HG02678 (cell line): ENCODE measurements around the gene ABITRAM.
A peak's percentile ranks its signal among the peaks of the same experiment; 100 is the strongest.
"Not testable (repeated sequence)": the region's sequence is repeated elsewhere in the genome, so short reads cannot be mapped to it uniquely, and the experiment has no call there.

Experiments
- ATAC-seq: cut with Tn5 transposase; IDR thresholded peaks from one replicate; pipeline ENCODE4 v1.9.1; 2021; ENCODE audit warnings: mild to moderate bottlenecking, moderate library complexity; ENCODE audit not compliant: unreplicated experiment

The ABITRAM gene

DNA sequence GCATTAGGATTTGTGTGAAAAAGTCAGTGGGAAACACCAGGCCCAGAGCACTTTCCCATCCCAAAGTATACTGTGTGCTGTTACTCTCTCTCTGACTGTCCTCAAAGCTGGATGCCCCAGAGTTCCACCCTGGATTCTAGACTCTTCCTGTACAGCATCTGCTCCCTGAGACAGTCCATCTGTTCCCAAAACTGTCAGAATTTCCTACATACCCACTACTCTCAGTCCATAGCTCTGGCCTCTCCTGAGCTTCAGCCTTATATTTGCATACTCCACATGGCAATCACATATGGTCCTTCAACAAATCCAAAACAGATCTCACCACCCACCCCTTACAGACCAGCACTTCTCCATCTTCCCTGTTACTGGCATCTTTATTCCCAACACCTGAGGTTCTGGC lies 9.7 kb upstream of the ABITRAM start:
- ATAC-seq, result no peak

DNA sequence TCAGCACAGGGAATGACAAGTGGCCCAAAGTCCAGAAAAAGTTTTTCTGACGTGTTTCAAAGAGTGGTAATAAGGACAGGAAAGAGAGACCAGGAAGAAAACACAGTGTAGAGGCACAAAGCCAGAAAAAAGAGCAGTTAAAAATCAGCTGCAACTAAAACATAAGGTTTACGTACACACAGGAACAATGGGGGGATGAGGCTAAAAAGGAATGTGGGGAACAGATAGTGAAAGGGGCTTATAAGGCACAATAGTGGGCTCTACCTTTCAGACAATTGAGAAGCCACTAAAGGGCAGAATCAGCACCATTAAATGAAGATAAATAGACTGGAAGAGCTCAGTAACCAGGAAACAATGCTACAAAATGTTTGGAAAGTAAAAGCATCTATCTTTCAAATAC lies 5.8 kb upstream of the ABITRAM start:
- no peak for ATAC-seq

DNA sequence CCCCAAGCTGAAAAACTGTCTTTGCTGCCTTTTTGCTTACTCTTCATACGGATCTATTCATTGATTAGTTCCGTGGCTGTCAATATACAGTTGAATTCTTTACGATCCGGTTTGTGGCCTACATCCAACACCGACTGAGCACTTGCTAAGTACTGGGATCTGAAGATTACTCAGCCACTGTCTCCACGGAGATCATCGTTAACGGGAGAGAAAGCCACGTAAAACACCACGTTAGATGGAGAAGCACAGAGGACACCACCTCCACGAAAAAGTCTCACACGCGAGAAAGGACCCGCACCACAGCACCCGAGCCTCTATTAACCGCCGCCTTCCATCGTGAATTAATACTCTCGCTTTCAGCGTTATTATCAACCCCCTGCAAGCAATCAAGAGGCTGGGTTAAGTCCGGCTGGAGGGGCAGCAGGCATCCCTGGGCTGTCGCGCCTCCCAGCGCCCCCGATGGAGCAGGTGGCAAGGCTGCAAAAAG lies 926 bp upstream of the ABITRAM start:
- ATAC-seq, result no peak

DNA sequence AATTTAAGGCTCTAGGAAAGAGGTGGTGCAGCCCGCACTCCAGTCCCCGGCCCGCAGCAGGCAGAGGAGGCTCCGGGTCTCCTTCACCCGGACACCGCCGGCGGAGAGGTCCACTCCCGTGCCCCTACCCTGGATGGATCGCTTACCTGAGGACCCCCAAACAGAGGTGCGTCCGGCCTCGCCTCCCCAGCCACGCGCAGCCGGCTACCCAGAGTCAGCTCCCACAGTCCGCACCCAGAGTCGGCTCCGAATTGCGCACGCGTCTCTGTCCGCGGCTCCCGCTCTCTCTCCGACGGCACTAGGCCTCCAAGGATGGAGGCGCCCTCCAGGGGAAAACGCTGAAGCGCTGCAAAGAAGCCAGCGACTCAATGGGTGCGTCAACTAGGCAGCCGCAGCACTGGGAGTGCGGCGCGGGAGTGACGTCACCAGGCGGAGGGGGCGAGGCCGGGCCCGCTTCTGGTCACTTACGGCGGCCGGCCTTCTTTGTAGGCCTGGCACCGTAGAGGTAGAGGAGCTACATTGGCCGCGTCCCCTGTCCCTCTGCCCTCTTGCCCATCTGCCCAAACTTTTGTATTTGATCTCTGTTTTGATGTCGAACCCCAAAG lies 380 bp upstream of the ABITRAM start, which contains the start of gene ELP1:
ELP1 (minus strand) TSS at position 407 of the 605 bp plus-strand sequence. CDS start 2,978 bp downstream, outside the sequence.
- peak; percentile 86 for ATAC-seq

DNA sequence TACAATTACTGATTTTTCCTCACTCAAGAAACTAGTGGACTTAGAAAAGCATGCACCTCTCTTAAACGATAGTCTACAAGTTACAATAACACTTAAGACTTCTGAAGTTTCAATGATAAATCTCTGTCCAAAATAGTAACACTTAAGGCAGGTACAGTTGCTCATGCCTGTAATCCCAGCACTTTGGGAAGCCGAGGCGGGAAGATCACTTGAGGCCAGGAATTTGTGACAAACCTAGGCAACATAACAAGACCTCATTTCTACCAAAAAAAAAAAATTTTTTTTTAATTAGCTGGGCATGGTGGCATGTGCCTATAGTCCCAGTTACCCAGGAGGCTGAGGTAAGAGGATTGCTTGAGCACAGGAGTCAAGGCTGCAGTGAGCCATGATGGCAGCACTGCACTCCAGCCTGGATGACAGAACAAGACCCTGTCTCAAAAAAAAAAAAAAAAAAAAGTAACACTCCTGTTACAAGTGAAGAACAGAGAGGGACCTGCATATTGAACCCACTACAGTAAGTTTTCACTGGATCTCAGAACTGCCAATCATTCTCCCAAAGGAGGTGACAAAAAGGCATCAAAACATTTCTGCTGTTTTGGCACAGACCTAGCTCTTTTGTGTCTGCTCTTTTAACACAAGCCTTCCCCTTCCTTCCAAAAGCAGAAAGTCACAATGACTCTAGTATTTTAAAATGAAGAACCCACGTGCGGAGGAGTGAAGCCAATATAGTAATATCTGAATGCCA lies 3.5 kb downstream of the ABITRAM start:
- no peak for ATAC-seq

DNA sequence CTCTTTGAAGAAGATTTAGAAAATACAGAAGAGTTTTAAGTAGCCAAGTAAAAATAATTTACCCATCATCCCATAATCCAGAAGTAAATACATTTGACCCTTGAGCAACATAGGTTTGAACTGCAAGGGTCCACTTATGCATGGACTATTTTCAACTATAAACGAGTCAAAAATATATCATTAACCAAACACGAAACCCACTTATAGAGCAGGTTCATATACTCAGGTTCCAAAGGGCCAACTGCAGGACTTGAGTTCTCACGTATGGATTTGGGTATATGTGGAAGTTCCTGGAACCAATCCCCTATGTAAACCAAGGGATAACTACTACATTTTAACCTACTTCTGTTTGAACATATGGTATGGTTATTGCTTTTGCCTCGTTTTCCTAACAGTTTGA lies 5.8 kb downstream of the ABITRAM start:
- no peak for ATAC-seq

DNA sequence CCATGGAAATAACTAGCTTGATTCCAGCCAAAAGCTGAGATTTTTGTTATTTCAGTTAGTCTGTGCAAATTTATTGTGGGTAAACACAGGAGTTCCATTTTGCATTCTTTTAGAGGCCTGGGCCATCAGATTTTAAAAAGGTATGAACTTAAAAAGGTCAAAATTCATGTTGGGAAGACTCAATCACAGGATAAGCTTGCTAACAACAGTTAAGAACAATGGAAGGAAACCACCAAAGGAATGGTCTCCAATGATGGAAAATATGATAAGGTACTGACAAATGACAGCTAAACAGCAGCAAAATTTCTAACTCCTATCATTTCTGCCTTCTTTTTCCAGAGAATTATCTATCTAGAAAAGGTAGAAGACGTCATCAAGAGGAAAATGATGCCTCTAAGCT lies 16.0 kb downstream of the ABITRAM start:
- ATAC-seq, result no peak

DNA sequence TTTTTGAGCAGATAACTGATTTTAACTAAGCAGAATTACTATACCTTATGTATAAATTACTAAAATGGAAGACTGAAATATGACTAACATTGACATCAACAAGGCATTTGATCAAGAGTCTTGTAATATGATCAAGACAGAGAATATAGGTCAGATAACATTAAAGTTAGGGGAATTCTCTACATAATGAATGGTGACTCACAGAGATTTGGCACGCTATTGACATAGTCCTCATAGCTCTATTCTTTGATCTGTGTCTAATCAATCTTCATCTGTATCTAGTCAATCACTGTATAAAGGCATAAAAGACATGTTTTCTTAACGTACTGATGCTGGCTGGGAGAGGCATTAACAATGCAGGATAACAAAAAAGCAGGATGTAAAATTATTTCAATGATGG lies 17.4 kb downstream of the ABITRAM start:
- ATAC-seq, result no peak

DNA sequence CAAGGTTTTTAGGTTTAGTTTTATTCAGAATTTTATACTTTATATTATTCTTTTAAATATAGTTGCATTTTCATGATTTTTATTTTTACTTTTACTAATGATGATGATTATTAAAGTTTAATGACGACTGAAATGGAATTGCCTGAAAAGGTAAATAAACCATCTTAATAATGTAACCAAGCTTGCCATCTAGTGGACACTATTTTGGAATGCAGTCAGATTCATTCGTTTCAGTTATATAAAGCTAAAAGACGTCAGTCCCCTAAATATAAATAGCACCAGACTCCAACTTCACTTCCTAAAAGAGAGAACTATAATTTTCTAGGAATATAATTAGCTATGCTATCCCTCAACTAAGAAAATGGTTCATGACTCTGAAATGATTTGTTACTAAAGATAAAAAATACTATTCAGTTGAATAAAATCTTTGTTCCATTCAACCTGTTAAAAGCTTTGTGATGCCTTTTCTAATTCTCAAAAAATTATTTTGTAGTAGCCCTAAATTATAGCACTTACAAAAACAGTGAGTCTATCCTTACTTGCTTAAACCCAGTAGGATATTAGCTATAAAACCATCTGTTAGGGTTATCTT lies 19.9 kb downstream of the ABITRAM start:
- ATAC-seq, result no peak

DNA sequence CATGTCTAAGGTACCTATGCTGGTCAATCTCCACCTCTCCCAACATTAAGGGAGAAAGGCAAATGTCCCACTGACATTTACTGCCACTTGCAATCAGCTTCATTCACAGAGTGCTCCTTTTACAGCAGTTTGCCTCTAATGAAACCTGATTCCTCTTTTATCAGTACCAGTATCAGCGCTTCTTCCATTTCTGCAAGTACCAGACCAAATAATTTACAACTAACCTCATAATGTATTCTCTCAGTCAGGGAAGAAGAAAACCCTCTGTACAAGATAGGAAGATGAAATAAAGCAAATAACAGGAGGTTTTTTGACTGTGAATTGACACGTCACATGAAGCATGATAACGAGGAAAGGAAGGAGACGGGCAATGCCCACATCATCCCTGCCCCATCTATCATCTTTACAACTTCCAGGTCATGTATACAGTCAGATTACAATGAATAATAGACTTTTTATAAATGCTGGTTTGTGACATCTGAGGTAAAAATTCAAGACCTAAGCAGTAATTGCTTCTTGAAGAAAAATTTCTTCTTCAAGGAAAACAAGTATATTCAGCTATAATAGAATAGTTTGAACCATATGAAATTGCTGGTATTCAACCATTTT lies 21.9 kb downstream of the ABITRAM start:
- ATAC-seq, result no peak

DNA sequence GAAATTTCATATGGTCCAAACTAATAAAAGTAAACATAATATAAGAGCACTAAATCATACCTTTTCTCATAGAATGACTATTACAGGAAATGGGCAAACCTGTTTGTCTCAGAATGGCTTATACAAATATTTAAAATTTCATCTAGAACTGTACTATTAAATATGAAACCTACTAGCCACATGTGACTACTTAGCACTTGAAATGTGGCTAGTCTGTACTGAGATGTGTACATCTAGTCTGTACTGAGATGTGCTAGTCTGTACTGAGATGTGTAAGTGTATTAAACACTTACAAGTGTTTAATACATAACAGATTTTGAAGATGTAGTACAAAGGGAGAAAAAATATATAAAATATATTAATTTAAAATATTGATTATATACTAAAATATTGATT lies 22.4 kb downstream of the ABITRAM start:
- ATAC-seq, result no peak

DNA sequence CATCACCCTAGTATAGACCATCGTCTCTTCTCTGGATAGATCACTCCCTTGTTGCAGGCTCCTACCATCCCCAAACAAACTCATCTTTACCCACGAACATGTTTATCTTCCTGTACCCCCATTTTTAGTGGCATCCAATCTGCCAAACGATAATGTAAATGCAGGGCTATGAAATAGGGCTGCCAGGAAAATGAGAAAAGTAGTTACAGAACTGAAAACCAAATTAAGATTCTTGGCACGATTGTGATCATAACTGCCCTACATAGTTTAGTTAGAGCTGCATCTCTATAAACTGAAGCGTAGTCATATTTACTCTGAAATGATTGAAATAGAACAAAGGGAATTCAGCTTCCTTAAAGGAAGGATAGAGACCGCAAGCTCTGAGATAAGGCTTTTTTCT lies 26.1 kb downstream of the ABITRAM start:
- ATAC-seq, result no peak

DNA sequence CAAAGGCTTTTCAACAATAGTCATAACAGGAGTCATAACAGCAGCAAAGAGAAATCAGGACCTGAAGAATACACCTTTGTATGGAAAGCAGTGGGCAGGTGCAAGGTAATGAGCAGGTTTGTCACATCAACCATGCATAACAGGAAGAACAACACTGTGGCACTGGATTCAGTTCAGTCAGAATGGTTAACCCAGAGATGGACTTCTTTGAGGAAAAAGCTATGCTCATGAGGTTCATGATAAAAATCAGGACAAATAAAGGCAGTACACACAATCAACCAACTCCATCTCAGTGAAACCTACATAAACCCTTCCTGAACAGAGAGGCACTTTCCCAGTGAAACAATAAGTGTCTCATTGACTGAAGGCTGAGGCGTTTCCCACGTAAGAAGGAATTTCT lies 27.0 kb downstream of the ABITRAM start:
- no peak for ATAC-seq

DNA sequence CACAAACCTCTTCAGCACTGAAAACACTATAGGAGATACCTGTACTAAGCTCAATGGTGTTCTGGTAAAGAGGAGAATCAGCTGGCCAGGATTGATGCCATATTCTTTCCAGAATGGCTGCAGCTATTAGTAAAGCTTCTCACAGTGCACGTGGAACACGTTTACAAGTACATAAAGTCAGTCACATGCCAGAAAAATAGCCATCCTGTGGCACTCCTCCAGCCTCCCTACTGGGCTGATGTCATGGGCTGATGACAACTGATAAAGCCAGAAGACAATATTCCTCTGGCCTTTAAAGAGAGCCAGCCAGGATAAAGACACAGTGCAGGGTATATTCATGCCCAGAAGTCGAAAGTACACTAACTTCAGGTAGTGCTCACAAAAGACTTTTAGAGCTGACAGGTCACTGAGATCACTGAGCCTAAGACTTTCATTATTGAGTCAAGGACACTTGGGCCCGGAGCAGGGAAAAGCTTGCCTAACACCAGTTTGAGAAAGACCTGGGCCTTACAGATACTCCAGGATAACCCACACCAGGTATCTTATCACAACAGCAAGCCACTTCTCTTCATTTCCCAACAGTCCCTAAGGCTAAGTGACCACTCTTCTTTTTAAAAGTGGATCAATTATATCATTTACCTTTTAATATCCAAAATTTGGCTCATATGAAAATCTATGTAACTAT lies 29.4 kb downstream of the ABITRAM start:
- ATAC-seq, result no peak

DNA sequence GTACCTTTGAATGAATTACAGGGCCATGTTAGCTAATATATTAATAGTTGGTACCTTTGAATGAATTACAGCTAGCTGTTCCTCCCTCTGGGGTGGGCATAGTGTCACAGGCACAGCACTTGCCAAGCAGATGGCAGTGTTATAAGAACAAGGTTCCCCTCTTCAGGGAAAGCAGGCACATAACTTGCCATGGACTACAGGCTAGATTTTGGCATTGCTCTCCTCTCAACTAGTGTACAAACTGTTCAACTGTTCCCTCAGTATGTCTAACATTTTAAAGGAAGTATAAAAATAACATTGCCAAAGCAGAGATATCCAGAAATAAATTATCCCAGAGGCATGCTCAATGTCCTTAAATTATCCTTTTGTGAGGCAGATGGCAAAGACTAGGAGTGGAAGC lies 33.7 kb downstream of the ABITRAM start:
- ATAC-seq, result no peak

DNA sequence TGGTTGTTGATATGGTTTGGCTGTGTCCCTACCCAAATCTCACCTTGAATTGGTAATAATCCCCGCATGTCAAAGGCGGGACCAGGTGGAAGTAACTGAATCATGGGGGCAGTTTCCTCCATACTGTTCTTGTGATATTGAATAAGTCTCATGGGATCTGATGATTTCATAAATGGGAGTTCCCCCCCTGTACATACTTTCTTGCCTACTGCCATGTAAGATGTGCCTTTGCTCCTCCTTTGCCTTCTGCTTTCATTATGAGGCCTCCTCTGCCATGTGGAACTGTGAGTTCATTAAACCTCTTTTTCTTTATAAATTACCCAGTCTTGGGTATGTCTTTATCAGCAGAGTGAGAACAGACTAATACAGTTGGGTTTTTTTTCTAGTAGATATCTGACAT lies 37.2 kb downstream of the ABITRAM start:
- ATAC-seq, result not testable (repeated sequence)

DNA sequence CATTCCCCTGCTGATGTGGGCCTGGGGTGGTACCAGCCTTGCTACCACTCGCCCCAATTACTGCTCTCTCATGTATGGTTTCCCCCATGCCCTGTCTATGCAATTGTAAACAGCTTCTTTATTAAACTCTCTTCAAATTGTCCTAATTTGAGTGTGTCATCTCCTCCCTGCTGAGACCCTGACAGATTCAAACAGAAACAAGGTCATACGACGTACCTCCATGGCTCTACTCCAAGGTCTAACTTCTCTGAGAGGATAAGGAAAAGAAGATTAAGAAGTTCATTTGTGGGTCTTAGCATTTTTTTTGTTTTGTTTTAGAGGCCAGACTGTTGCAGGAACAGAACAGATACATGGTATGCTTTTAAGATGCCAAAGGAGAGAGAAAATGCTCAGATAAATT lies 38.0 kb downstream of the ABITRAM start:
- no peak for ATAC-seq

DNA sequence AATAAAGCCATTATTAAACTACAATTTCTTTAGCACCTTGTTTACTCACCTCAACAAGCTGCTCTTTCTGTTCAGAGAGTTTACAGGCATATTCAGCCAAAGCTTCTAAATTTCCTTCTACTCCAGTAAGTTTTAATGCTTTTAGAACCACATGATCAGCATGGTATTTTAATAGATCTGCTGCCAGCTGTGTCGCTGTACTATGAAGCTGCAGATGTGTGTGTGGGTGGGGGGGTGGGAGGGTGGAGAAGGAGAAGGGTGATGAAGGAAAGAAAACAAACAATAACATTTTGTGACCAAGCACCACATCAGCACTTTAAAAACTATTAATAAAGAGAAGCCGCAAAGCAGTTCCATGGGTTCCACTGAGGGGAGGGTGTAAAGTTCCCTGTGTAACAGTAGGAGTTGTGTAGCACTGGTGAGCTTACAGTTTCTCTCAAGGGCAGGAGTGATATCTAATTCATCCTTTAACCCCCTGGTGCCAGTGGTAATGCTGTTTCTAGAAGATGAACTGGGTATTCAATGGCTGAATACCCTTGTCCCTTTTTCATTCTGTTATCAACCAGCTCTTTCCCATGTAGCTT lies 38.5 kb downstream of the ABITRAM start:
- no peak for ATAC-seq

DNA sequence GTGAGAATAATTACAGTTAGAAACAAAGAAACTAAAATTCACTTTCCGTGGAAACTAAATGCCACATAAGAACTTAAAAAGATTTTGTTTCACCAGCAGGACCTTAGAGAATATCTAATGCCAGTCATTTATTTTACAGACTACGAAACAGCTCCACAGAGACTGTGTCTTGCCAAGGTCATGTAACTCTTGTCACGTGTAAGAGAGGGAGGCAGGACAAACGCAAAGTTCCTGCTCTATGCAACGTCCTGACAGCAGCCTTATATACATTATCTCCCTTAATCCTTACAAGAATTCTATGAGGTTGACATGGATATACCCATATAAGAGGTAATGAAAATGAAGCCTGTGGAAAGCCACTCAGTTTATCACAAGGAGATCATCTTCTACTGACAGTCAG lies 39.7 kb downstream of the ABITRAM start:
- ATAC-seq, result no peak

DNA sequence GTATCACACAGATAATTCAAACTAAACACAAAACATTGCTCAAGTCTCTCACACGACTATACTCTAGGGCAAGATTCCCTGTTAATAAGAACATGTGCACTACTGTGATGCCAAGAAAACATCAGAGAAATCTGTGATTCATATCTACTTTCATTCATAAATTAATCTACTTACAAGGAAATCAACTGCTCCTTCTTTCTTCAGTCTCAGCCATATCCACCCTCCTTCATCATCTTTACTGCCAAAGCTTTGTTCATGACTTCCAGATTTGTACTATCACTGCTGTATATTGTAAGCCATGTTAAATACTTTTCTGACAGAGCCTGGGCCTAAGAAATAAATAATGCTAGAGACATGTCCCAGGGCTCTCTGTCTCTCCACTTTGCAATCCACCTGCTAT lies 44.0 kb downstream of the ABITRAM start:
- no peak for ATAC-seq

DNA sequence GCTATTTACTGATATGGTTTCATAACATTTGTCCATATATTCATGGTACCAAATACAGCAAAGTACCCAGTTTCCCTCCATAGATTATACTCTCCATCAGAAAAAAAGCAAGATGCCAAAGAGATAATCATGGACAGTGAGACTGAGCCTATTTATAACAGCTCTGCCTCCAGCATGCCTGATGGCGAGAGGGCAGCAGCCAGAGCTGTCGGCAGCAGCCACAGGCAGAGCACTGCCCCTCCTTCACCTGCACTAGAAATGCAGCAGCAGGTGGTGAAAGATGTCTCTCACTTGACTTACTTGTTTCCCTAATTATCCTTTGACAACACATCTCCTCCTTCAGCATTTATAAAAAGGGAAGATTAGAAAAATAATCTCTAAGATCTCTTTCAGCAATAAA lies 46.7 kb downstream of the ABITRAM start:
- ATAC-seq, result no peak
